Left ventricle myocardium superior (tissue), 1 donor: ENCODE data around the gene UBE2V1. TPM values are rescaled to one million over a fixed set of nuclear protein-coding genes. Genes with fewer than 3 reads are reported as not detected.
A peak's percentile ranks its signal among the peaks of the same experiment; 100 is the strongest.
"Not testable (repeated sequence)": the region's sequence is repeated elsewhere in the genome, so short reads cannot be mapped to it uniquely, and the experiment has no call there.

Experiments used
- ATAC-seq: fragments of 200-7000 bp; cut with Tn5 transposase; one replicate; pipeline ENCODE4 v1.9.1; 2020; ENCODE audit warnings: mild to moderate bottlenecking, moderate library complexity
- DNase-seq: peaks from one replicate; pipeline ENCODE4 v3.0.0-alpha.2; 2020
- intact Hi-C: fragments of 100-400 bp; cut with micrococcal nuclease; formaldehyde crosslinking; loops from one replicate; pipeline ENCODE4 v1.11.0; 2022
- total RNA-seq: library from RNA; stranded (reverse); fragmentation: NEBNext Ultra II Directional; extraction: Animal tissue kit (Norgen Biotek cat#: 25700); gene quantifications from one replicate; pipeline ENCODE4 v1.2.1, GENCODE V29; 2021
- donor health status: DM: no; HTN: yes; CAD: no; lungs with severe emphysema.

The UBE2V1 gene
- total RNA-seq, 1 donor from 2014 or later: 92.6 TPM

GRCh38 chr20:50138479-50139393 lies 25.8 kb upstream of the UBE2V1 start:
- ATAC-seq (peak; percentile 53), DNase-seq (peak; percentile 39)
- intact Hi-C loops: no loop called here

GRCh38 chr20:50138120-50138478 lies 25.1 kb upstream of the UBE2V1 start:
- intact Hi-C loops: no loop called here
- DNase-seq: no peak
- peak; percentile 29 for ATAC-seq

GRCh38 chr20:50137702-50138101 lies 24.8 kb upstream of the UBE2V1 start:
- ATAC-seq (peak; percentile 56), DNase-seq (peak; percentile 41)

GRCh38 chr20:50136822-50137599 lies 24.1 kb upstream of the UBE2V1 start:
- intact Hi-C loops: no loop called here
- ATAC-seq (no peak), DNase-seq (no peak)

More at GRCh38 chr20:50137702-50138101, 24.8 kb upstream of the UBE2V1 start:
- intact Hi-C loops: not testable (repeated sequence)

- DNase-seq, intact Hi-C loops, ATAC-seq: not testable (repeated sequence)
Observed at GRCh38 chr20:50135157-50135556, 22.2 kb upstream of the UBE2V1 start.

- no peak for DNase-seq
- ATAC-seq: peak; percentile 16
- intact Hi-C loops: no loop called here
Observed at GRCh38 chr20:50133474-50134217, 20.7 kb upstream of the UBE2V1 start.

- DNase-seq (no peak), ATAC-seq (no peak)
- intact Hi-C loops: no loop called here
Observed at GRCh38 chr20:50133041-50133440, 20.1 kb upstream of the UBE2V1 start.

GRCh38 chr20:50130995-50131394 lies 18.0 kb upstream of the UBE2V1 start:
- DNase-seq: peak; percentile 44
- intact Hi-C loops: no loop called here
- ATAC-seq: peak; percentile 93

GRCh38 chr20:50130356-50130723 lies 17.4 kb upstream of the UBE2V1 start:
- intact Hi-C loops: no loop called here
- ATAC-seq (no peak), DNase-seq (no peak)

GRCh38 chr20:50129662-50130355 lies 16.9 kb upstream of the UBE2V1 start:
- DNase-seq (no peak), ATAC-seq (no peak)
- intact Hi-C loops: no loop called here

- ATAC-seq: no peak
- DNase-seq: no peak
- intact Hi-C loops: no loop called here
Observed at GRCh38 chr20:50128520-50128905, 15.6 kb upstream of the UBE2V1 start.

GRCh38 chr20:50127587-50128519 lies 14.9 kb upstream of the UBE2V1 start:
- DNase-seq: peak; percentile 23
- no peak for ATAC-seq
- intact Hi-C loops: no loop called here

- intact Hi-C loops: no loop called here
- DNase-seq (peak; percentile 19), ATAC-seq (peak; percentile 17)
Observed at GRCh38 chr20:50126662-50127061, 13.7 kb upstream of the UBE2V1 start.

- intact Hi-C loops: no loop called here
- ATAC-seq (no peak), DNase-seq (no peak)
Observed at GRCh38 chr20:50125279-50125678, 12.3 kb upstream of the UBE2V1 start.

GRCh38 chr20:50124496-50124895 lies 11.5 kb upstream of the UBE2V1 start:
- DNase-seq: peak; percentile 18
- no peak for ATAC-seq
- intact Hi-C loops: loop anchor here (5.0 kb wide), 1 partner anchor 43 kb away; no protein-coding TSS in a partner anchor

GRCh38 chr20:50123418-50123817 lies 10.5 kb upstream of the UBE2V1 start:
- ATAC-seq (no peak), DNase-seq (no peak)
- intact Hi-C loops: loop anchor here (5.0 kb wide), 1 partner anchor 44 kb away; no protein-coding TSS in a partner anchor

- no peak for DNase-seq
- intact Hi-C loops: loop anchor here (5.0 kb wide), 1 partner anchor 45 kb away; no protein-coding TSS in a partner anchor
- no peak for ATAC-seq
Observed at GRCh38 chr20:50122763-50123162, 9.8 kb upstream of the UBE2V1 start.

GRCh38 chr20:50121858-50122271 lies 8.9 kb upstream of the UBE2V1 start:
- intact Hi-C loops: loop anchor here (5.0 kb wide), 1 partner anchor 45 kb away; no protein-coding TSS in a partner anchor
- no peak for DNase-seq
- no peak for ATAC-seq
